Middle frontal gyrus (tissue), 1 donor: ENCODE measurements around the gene NEDD8.
A peak's percentile ranks its signal among the peaks of the same experiment; 100 is the strongest.
"Not testable (repeated sequence)": the region's sequence is repeated elsewhere in the genome, so short reads cannot be mapped to it uniquely, and the experiment has no call there.

ENCODE experiments used
- DNase-seq: peaks from one replicate; pipeline ENCODE4 v3.0.0-alpha.2; 2015; ENCODE audit warnings: low spot score; ENCODE audit errors: extremely low spot score

The NEDD8 gene

GRCh38 chr14:24249230-24250021 is 17.3 kb upstream of the NEDD8 start:
- DNase-seq = no peak

- DNase-seq = no peak
These were observed 15.3 kb upstream of the NEDD8 start for GRCh38 chr14:24247422-24247821.

- no peak for DNase-seq
These were observed 14.6 kb upstream of the NEDD8 start for GRCh38 chr14:24246765-24247212.

GRCh38 chr14:24245350-24245749 is 13.2 kb upstream of the NEDD8 start:
- not testable (repeated sequence) for DNase-seq

- DNase-seq = no peak
These were observed 11.2 kb upstream of the NEDD8 start for GRCh38 chr14:24243336-24243836.

GRCh38 chr14:24241829-24242443 is 9.8 kb upstream of the NEDD8 start:
- DNase-seq = peak; percentile 84

GRCh38 chr14:24240110-24240918 is 8.1 kb upstream of the NEDD8 start:
- DNase-seq = no peak

- DNase-seq = no peak
These were observed 6.4 kb upstream of the NEDD8 start for GRCh38 chr14:24238527-24239037.

GRCh38 chr14:24238123-24238522 is 6.0 kb upstream of the NEDD8 start:
- DNase-seq = no peak

- DNase-seq = no peak
These were observed 5.3 kb upstream of the NEDD8 start for GRCh38 chr14:24237463-24237955.

- DNase-seq = no peak
These were observed 4.7 kb upstream of the NEDD8 start for GRCh38 chr14:24236689-24237462.

GRCh38 chr14:24235804-24236688 is 3.9 kb upstream of the NEDD8 start:
- no peak for DNase-seq

GRCh38 chr14:24234095-24235005 is 2.2 kb upstream of the NEDD8 start:
- no peak for DNase-seq

- no peak for DNase-seq
These were observed 1.3 kb upstream of the NEDD8 start for GRCh38 chr14:24233538-24233866.

- DNase-seq = no peak
These were observed 724 bp upstream of the NEDD8 start, which contains the start of gene GMPR2 for GRCh38 chr14:24232645-24233537. Gene GMPR2 (plus strand): TSS chr14:24232929. CDS start chr14:24233254, 325 bp downstream.

- no peak for DNase-seq
These were observed 675 bp downstream of the NEDD8 start for GRCh38 chr14:24231263-24232120.

- DNase-seq = no peak
These were observed 3.3 kb downstream of the NEDD8 start for GRCh38 chr14:24228902-24229301.
